GM12878 (cell line): Measurements from ENCODE around the gene ADPGK. TPM values are rescaled to one million over a fixed set of nuclear protein-coding genes. Genes with fewer than 3 reads are reported as not detected.

Experiments
- ATAC-seq: fragments of 200-7000 bp; cut with Tn5 transposase; 3 replicates; pipeline ENCODE4 v1.9.1; 2020; ENCODE audit warnings: mild to moderate bottlenecking, moderate library complexity
- BruUV-seq: library from RNA; stranded (reverse); fragments of 400-500 nt; replicated peaks from 2 replicates; lab custom pipeline; 2021; lab: Mats Ljungman, UMichigan
- CTCF ChIA-PET: fragments of 300-600 bp; sonication (Branson Sonifier 250); formaldehyde crosslinking; extraction: SDS; loops from one replicate; lab custom pipeline; 2021; ENCODE audit warnings: inconsistent platforms; lab: Yijun Ruan, JAX
- POLR2A ChIA-PET: fragments of 350-600 bp; formaldehyde crosslinking; extraction: SDS; loops from one replicate; lab custom pipeline; 2021; ENCODE audit warnings: inconsistent platforms; lab: Charles Lee
- RAD21 ChIA-PET: fragments of 300-600 bp; sonication (Branson Sonifier 250); formaldehyde crosslinking; loops from one replicate; lab custom pipeline; 2023; ENCODE audit warnings: antibody characterized with exemption; ENCODE audit not compliant: unreplicated experiment; lab: Charles Lee
- SMC1A ChIA-PET: fragments of 300-600 bp; sonication (Branson Sonifier 250); formaldehyde crosslinking; loops from one replicate; lab custom pipeline; 2023; ENCODE audit not compliant: unreplicated experiment, uncharacterized antibody; lab: Charles Lee
- DNase-seq: peaks from one replicate; pipeline ENCODE4 v3.0.0-alpha.2; 2011; ENCODE audit warnings: low read depth, low spot score
- FAIRE-seq: peaks from 3 replicates; lab custom pipeline; 2011; peaks lifted over from hg19 to GRCh38; lab: Jason Lieb, UNC
- H2AFZ ChIP-seq: 2 replicates; pipeline ENCODE4 v1.6.0; 2011; ENCODE audit warnings: low read depth, low read length, control low read depth; ENCODE audit not compliant: control insufficient read depth
- H3K27ac ChIP-seq: 2 replicates; pipeline ENCODE4 v1.5.1; 2011; ENCODE audit warnings: control low read depth; ENCODE audit not compliant: control insufficient read depth, insufficient read depth
- H3K27me3 ChIP-seq, 2 experiments: replicated peaks in 1 of 2; 2 replicates each; pipeline versions ENCODE4 v1.6.0 to v1.6.1; 2011; ENCODE audit warnings: low read length in 1 of 2; ENCODE audit not compliant: control insufficient read depth in 2 of 2, insufficient read depth in 2 of 2
- H3K36me3 ChIP-seq, 2 experiments: 2 replicates each; pipeline ENCODE4 v1.5.1; 2011; ENCODE audit warnings: low read length in 1 of 2; ENCODE audit not compliant: control insufficient read depth in 2 of 2, insufficient read depth in 2 of 2
- H3K4me1 ChIP-seq: 2 replicates; pipeline ENCODE4 v1.6.1; 2011; ENCODE audit warnings: mild to moderate bottlenecking, low read length, moderate library complexity, mixed read lengths; ENCODE audit not compliant: control insufficient read depth, insufficient read depth
- H3K4me2 ChIP-seq: 2 replicates; pipeline ENCODE4 v1.6.0; 2011; ENCODE audit warnings: control low read depth; ENCODE audit not compliant: control insufficient read depth, insufficient read depth
- H3K4me3 ChIP-seq: fragments of 200-600 bp; sonication (generic); 2 replicates; pipeline ENCODE4 v1.5.1; 2016
- H3K79me2 ChIP-seq: 2 replicates; pipeline ENCODE4 v1.6.0; 2011; ENCODE audit warnings: low read length; ENCODE audit not compliant: control insufficient read depth, insufficient read depth
- H3K9ac ChIP-seq: 2 replicates; pipeline ENCODE4 v1.8.0; 2011; ENCODE audit warnings: low read length, control low read depth, mixed read lengths; ENCODE audit not compliant: control insufficient read depth, insufficient read depth
- H3K9me3 ChIP-seq: replicated peaks from 3 replicates; pipeline ENCODE4 v1.5.1; 2011; ENCODE audit warnings: mild to moderate bottlenecking, low read length; ENCODE audit not compliant: control insufficient read depth, insufficient read depth
- H4K20me1 ChIP-seq: 2 replicates; pipeline ENCODE4 v1.6.0; 2011; ENCODE audit not compliant: control insufficient read depth, insufficient read depth
- ASH2L ChIP-seq: fragments of 300-600, 200-600 bp; sonication (generic); IDR thresholded peaks from 2 replicates; pipeline ENCODE4 v1.6.1; 2017; ENCODE audit warnings: low read depth, mild to moderate bottlenecking, borderline replicate concordance
- HCFC1 ChIP-seq: fragments of 150-350 bp; IDR thresholded peaks from 2 replicates; pipeline ENCODE4 v1.6.1; 2014; ENCODE audit warnings: low read length
- MXI1 ChIP-seq: fragments of 150-350 bp; IDR thresholded peaks from 2 replicates; pipeline ENCODE4 v1.6.1; 2011; ENCODE audit warnings: low read depth, mild to moderate bottlenecking, inconsistent platforms, low read length, improper control_type of control experiment
- NFYA ChIP-seq: IDR thresholded peaks from 2 replicates; pipeline ENCODE4 v1.6.1; 2011; ENCODE audit warnings: low read depth, mild to moderate bottlenecking, low read length, improper control_type of control experiment, borderline replicate concordance
- POLR2AphosphoS2 ChIP-seq: IDR thresholded peaks from 2 replicates; pipeline ENCODE4 v1.6.1; 2011; ENCODE audit warnings: low read depth, mild to moderate bottlenecking, low read length, improper control_type of control experiment, moderate library complexity
- POU2F2 ChIP-seq: IDR thresholded peaks from 3 replicates; pipeline ENCODE4 v1.6.1; 2011; ENCODE audit warnings: low read depth, mild to moderate bottlenecking, low read length, borderline replicate concordance
- RB1 ChIP-seq: fragments of 450-650 bp; formaldehyde crosslinking; IDR thresholded peaks from 2 replicates; pipeline ENCODE4 v1.6.1; 2017; ENCODE audit warnings: mild to moderate bottlenecking, borderline replicate concordance
- SMC3 ChIP-seq: IDR thresholded peaks from 2 replicates; pipeline ENCODE4 v1.6.1; 2011; ENCODE audit warnings: low read length, improper control_type of control experiment, borderline replicate concordance
- WRNIP1 ChIP-seq: IDR thresholded peaks from 2 replicates; pipeline ENCODE4 v1.6.1; 2011; ENCODE audit warnings: low read depth, low read length, improper control_type of control experiment, borderline replicate concordance
- ZBTB40 ChIP-seq: fragments of 450-650 bp; IDR thresholded peaks from 2 replicates; pipeline ENCODE4 v1.6.1; 2016; ENCODE audit warnings: mild to moderate bottlenecking, moderate library complexity, borderline replicate concordance
- ZNF24 ChIP-seq: fragments of 450-650 bp; IDR thresholded peaks from 2 replicates; pipeline ENCODE4 v1.6.1; 2017; ENCODE audit warnings: antibody characterized with exemption, mild to moderate bottlenecking
- ZNF687 ChIP-seq: fragments of 450-650 bp; IDR thresholded peaks from 2 replicates; pipeline ENCODE4 v1.6.1; 2017; ENCODE audit warnings: mild to moderate bottlenecking, moderate library complexity
- WGBS: methylation state at CpG from one replicate; pipeline ENCODE4 v1.1.6; 2016; ENCODE audit warnings: low lambda C conversion rate; ENCODE audit not compliant: insufficient replicate concordance, insufficient coverage; ENCODE audit errors: missing lambda C conversion rate; 5-methylcytosine and 5-hydroxymethylcytosine counted together
- in situ Hi-C: fragments of 300-500 bp; cut with MboI; formaldehyde crosslinking; loops from 9 replicates; pipeline ENCODE4 v1.14.3; 2018; ENCODE audit warnings: mixed read lengths
- intact Hi-C: fragments of 100-400 bp; cut with micrococcal nuclease; formaldehyde crosslinking; loops from one replicate; pipeline ENCODE4 v1.14.2; 2022; ENCODE audit not compliant: unreplicated experiment
- polyA plus RNA-seq, 11 experiments: library from polyadenylated mRNA; depleted of rRNA in 4 of 11; unstranded in 6 of 11; stranded (reverse) in 5 of 11; fragments of >200 nt; fragmentation: Nextera tagmentation in 4 of 11; fragmentation: Illumina TruSeq in 1 of 11; extraction: Ambion mirVana in 4 of 11; extraction: Trizol in 1 of 11; gene quantifications; 1 replicate in 1 of 11; 2 replicates in 10 of 11; pipeline versions ENCODE4 v1.2.1 to v1.2.3, GENCODE V29; 2011 to 2016; ENCODE audit warnings: inconsistent platforms in 2 of 11, missing spikeins in 2 of 11, low read depth in 1 of 11
- total RNA-seq, 4 experiments: library from RNA; depleted of rRNA in 3 of 4; stranded (reverse); fragments of >200 nt in 3 of 4; fragmentation: Illumina TruSeq in 1 of 4; extraction: Trizol in 1 of 4; gene quantifications; 2 replicates each; pipeline versions ENCODE4 v1.2.1 to v1.2.3, GENCODE V29; 2013 to 2021

ADPGK gene
- total and polyA plus RNA-seq, 10 of the 15 experiments (the other 5 are each of a cell fraction or from before 2014, with no cell fraction given), result 13.8 to 146 (median 56.7) TPM

- BruUV-seq, result no TSS peak
- Histone ChIP-seq H2AFZ (no peak overlapping the region), H3K9me3 (no peaks in the 10 kb centered on the region), H3K36me3 (no peaks in the 10 kb centered on the region), H3K27me3 (no peaks in the 10 kb centered on the region), H3K4me3 (no peak overlapping the region), H3K79me2 (peaks cover 23% of the 10 kb centered on the region), H3K9ac (no peak overlapping the region), H3K4me1 (peaks cover 31% of the 10 kb centered on the region), H3K4me2 (no peak overlapping the region), H4K20me1 (peaks cover 3% of the 10 kb centered on the region; the same call in 1 of the 2 replicates), H3K27ac (no peak overlapping the region)
- SMC1A ChIA-PET, result interaction anchor here (1.0 to 1.3 kb wide), 2 partner anchors 186 to 297 kb away, joined by 3 to 6 read pairs; no protein-coding TSS in a partner anchor
- no peak for TF ChIP-seq ASH2L
- TF ChIP-seq ZBTB40, result no peak
- TF ChIP-seq POLR2AphosphoS2, result no peak
- TF ChIP-seq ZNF687, result no peak
- TF ChIP-seq NFYA, result no peak
- no peak for TF ChIP-seq SMC3
- TF ChIP-seq RB1, result no peak
- TF ChIP-seq MXI1, result no peak
- TF ChIP-seq POU2F2, result no peak
- no peak for TF ChIP-seq ZNF24
- TF ChIP-seq HCFC1, result no peak
- no peak for TF ChIP-seq WRNIP1
- 97% methylated on average over 4 of the region's 4 CpGs for WGBS
- FAIRE-seq (no peak), ATAC-seq (no peak), DNase-seq (no peak)
- CTCF ChIA-PET, result interaction anchor here (0.7 to 4.8 kb wide), 5 partner anchors 9 to 296 kb away, joined by 3 to 34 read pairs (median 4); no protein-coding TSS in a partner anchor
- POLR2A ChIA-PET, result interaction anchor here (0.6 kb wide), 1 partner anchor 58 kb away, joined by 3 read pairs; no protein-coding TSS in a partner anchor
- in situ Hi-C loops, result loop anchor here (5.0 to 10.0 kb wide), 2 partner anchors 296 to 849 kb away; partner anchors contain the start of gene NPTN
- RAD21 ChIA-PET, result interaction anchor here (1.3 kb wide), 1 partner anchor 64 kb away, joined by 5 read pairs; no protein-coding TSS in a partner anchor
- intact Hi-C loops, result loop anchor here (10.0 kb wide), 1 partner anchor 459 kb away; no protein-coding TSS in a partner anchor
These were observed 2.7 kb upstream of the ADPGK start for GRCh38 chr15:72786242-72786641.
